GM21737 (cell line): Measurements from ENCODE around the gene JPH4.

Experiments used
- ATAC-seq: cut with Tn5 transposase; IDR thresholded peaks from one replicate; pipeline ENCODE4 v1.9.1; 2021; ENCODE audit warnings: mild to moderate bottlenecking, moderate library complexity; ENCODE audit not compliant: unreplicated experiment

JPH4 gene

GRCh38 chr14:23578560-23579310 is at the start of gene JPH4:
Gene JPH4, minus strand, starts transcription at chr14:23578790. Its CDS starts 1,337 bp downstream, at chr14:23577453.
- no peak for ATAC-seq

DNA sequence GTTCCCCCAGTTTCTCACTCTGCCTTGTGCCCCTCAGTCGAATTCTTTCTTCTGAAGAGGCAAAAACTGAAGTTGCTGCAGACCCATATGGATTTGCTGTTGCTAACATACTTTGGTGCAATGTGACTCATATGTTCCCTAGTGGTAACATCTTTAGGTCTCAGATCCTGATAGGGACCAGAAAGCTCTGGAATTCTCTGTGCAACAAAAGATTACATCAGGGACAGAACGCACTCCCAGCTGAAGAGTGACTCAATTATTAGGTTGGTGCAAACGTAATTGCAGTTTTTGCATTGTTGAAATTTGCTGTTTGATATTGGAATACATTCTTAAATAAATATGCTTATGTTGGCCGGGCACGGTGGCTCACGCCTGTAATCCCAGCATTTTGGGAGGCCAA is 49.4 kb upstream of the JPH4 start:
- ATAC-seq, result no peak

GRCh38 chr14:23626946-23627345 is 48.4 kb upstream of the JPH4 start:
- ATAC-seq, result no peak

GRCh38 chr14:23624830-23625404 is 46.3 kb upstream of the JPH4 start:
- no peak for ATAC-seq

DNA sequence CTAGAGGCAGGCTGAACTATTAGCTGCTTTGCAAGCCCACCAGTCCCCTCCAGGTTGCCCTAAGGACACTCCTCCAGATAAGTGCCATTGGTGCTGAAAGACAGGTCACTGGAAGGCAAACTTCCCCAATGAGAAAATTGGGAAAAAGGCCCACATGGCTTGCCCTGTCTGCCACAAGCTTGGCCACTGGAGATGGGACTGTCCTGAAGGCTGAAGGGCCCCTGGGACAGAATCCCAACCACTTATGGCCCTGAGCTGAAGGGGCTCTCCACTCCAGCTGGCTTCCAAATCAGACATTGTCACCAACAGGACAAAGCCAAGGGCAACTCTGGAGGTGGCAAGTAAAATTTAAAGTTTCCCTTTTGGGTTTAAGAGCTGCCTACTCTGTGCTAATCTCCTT is 45.4 kb upstream of the JPH4 start:
- no peak for ATAC-seq

- ATAC-seq, result no peak
Observed at GRCh38 chr14:23622990-23623389, 44.4 kb upstream of the JPH4 start.

- ATAC-seq, result no peak
Observed at GRCh38 chr14:23621932-23622730, 43.5 kb upstream of the JPH4 start.

GRCh38 chr14:23621204-23621931 is 42.8 kb upstream of the JPH4 start:
- ATAC-seq, result no peak

GRCh38 chr14:23620177-23620702 is 41.6 kb upstream of the JPH4 start:
- no peak for ATAC-seq

GRCh38 chr14:23618415-23618988 is 39.9 kb upstream of the JPH4 start:
- ATAC-seq, result no peak

GRCh38 chr14:23617539-23617938 is 38.9 kb upstream of the JPH4 start:
- ATAC-seq, result no peak

DNA sequence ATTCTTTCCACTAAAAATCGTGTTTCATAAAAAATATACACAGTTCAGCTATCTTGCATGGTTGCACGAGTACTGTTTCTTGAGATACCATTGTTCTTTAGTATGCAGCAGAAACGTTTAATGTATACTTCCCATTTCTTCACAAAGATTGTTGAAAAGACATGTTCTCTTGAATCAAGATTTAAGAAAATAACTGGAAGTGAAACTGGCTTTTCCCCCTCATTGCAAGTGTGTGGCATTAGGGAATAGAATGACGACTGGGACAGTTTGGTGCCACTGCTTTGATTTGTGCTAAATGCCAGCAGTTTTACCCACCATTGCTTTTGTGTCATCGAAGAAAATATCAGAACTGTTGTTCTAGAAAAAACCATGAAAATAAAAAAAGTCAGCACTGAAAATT is 37.3 kb upstream of the JPH4 start:
- ATAC-seq, result no peak

DNA sequence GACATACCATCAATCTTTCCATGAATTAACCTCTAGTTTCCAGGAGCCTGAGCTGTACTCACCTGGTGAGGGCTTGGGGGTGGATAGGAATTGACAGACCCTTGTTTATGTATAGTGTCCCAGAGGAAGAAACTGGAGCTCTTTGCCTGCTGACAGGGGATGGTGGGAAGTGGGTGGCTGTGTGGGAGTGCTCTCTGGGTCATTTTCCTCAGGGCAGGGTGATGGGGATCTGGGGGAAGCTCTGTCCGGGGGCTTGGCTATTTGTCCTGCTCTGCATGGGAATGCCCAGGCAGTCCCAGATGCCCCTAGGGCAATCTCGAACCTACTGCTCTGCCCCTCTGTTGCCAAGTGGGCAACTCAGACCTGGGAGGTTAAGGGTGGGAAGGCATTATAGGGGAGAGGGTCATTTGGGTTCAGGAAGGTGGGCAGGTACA is 35.8 kb upstream of the JPH4 start:
- ATAC-seq, result no peak

- no peak for ATAC-seq
Observed at GRCh38 chr14:23613242-23614070, 34.9 kb upstream of the JPH4 start.

DNA sequence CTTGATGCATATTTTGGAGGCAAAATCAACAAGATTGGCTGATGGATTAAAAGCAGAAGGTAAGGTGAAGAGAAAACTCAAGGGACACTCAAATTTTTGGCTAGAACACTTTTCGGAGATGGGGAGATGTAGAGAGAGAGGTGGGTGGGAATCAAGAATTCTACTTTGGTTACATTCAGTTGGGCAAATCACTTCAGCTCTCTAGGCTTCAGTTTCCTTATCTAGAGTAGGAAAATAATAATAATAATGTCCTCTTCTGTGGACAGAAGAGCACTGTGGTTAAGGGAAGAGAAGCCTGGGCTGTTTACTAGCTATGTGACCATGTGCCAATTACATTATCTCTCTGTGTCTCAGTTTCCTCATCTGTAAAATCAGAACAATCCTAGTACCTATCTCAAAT is 34.2 kb upstream of the JPH4 start:
- ATAC-seq, result no peak

- ATAC-seq, result no peak
Observed at GRCh38 chr14:23612354-23612732, 33.8 kb upstream of the JPH4 start.

GRCh38 chr14:23610815-23611289 is 32.3 kb upstream of the JPH4 start:
- ATAC-seq, result no peak

GRCh38 chr14:23610090-23610814 is 31.7 kb upstream of the JPH4 start:
- no peak for ATAC-seq
